Hepatocyte (in vitro differentiated cells): ENCODE measurements around the gene DDN. TPM values are rescaled to one million over a fixed set of nuclear protein-coding genes. Genes with fewer than 3 reads are reported as not detected.

Experiments used
- DNase-seq: peaks from one replicate; pipeline ENCODE4 v3.0.0-alpha.2; 2016; ENCODE audit warnings: low spot score
- H2AFZ ChIP-seq: fragments of 200-600 bp; sonication (generic); 2 replicates; pipeline ENCODE4 v1.6.0; 2016; ENCODE audit warnings: antibody characterized with exemption, mild to moderate bottlenecking
- H3K27ac ChIP-seq: fragments of 200-600 bp; sonication (generic); 2 replicates; pipeline ENCODE4 v1.5.1; 2016; ENCODE audit warnings: mild to moderate bottlenecking
- H3K27me3 ChIP-seq: fragments of 200-600 bp; sonication (generic); 2 replicates; pipeline ENCODE4 v1.6.1; 2016
- H3K36me3 ChIP-seq: fragments of 200-600 bp; sonication (generic); replicated peaks from 2 replicates; pipeline ENCODE4 v1.5.1; 2016; ENCODE audit warnings: low read depth; ENCODE audit not compliant: insufficient read depth
- H3K4me1 ChIP-seq: fragments of 200-600 bp; sonication (generic); 2 replicates; pipeline ENCODE4 v1.5.1; 2016; ENCODE audit warnings: mild to moderate bottlenecking, moderate library complexity; ENCODE audit not compliant: insufficient read depth
- H3K4me2 ChIP-seq: fragments of 200-600 bp; sonication (generic); 2 replicates; pipeline ENCODE4 v1.6.0; 2016
- H3K4me3 ChIP-seq: fragments of 200-600 bp; sonication (generic); 2 replicates; pipeline ENCODE4 v1.5.1; 2016; ENCODE audit warnings: mild to moderate bottlenecking
- H3K79me2 ChIP-seq: fragments of 200-600 bp; sonication (generic); 2 replicates; pipeline ENCODE4 v1.6.0; 2017; ENCODE audit warnings: mild to moderate bottlenecking
- H3K9me2 ChIP-seq: fragments of 200-600 bp; sonication (generic); replicated peaks from 2 replicates; pipeline ENCODE4 v1.6.0; 2017; ENCODE audit warnings: mild to moderate bottlenecking; ENCODE audit not compliant: insufficient read depth
- H3K9me3 ChIP-seq: fragments of 200-600 bp; sonication (generic); 2 replicates; pipeline ENCODE4 v1.5.1; 2016; ENCODE audit warnings: low read depth, mild to moderate bottlenecking
- H4K20me1 ChIP-seq: fragments of 200-600 bp; sonication (generic); 2 replicates; pipeline ENCODE4 v1.6.0; 2016; ENCODE audit warnings: mild to moderate bottlenecking; ENCODE audit not compliant: insufficient read depth, poor library complexity, severe bottlenecking
- EZH2 ChIP-seq: fragments of 200-600 bp; sonication (generic); IDR thresholded peaks from 2 replicates; pipeline ENCODE4 v1.6.1; 2016; ENCODE audit warnings: antibody characterized with exemption, mild to moderate bottlenecking, borderline replicate concordance
- EZH2phosphoT487 ChIP-seq: fragments of 200-600 bp; sonication (generic); IDR thresholded peaks from one replicate; pipeline ENCODE4 v1.6.1; 2018; ENCODE audit warnings: antibody characterized with exemption, mild to moderate bottlenecking, low read depth, moderate library complexity; ENCODE audit not compliant: unreplicated experiment, severe bottlenecking
- WGBS: methylation state at CpG from one replicate; pipeline ENCODE4 v1.1.6; 2016; ENCODE audit warnings: low lambda C conversion rate; ENCODE audit errors: missing lambda C conversion rate; 5-methylcytosine and 5-hydroxymethylcytosine counted together
- polyA plus RNA-seq: library from polyadenylated mRNA; unstranded; fragments of >200 nt; fragmentation: Nextera tagmentation; extraction: Ambion mirVana; gene quantifications from 2 replicates; pipeline ENCODE4 v1.2.1, GENCODE V29; 2016
- total RNA-seq: library from RNA; depleted of rRNA; stranded (reverse); fragments of >200 nt; gene quantifications from 2 replicates; pipeline ENCODE4 v1.2.3, GENCODE V29; 2014
- TF ChIP-seq, protein P1 (sequence below): fragments of 200-600 bp; sonication (generic); IDR thresholded peaks from 2 replicates; pipeline ENCODE4 v1.5.1; 2016; ENCODE audit warnings: antibody characterized with exemption, mild to moderate bottlenecking; ENCODE audit not compliant: poor library complexity

Gene DDN
- total and polyA plus RNA-seq, 2 experiments from 2014 or later: 0.10 TPM; not detected in 1

DNA sequence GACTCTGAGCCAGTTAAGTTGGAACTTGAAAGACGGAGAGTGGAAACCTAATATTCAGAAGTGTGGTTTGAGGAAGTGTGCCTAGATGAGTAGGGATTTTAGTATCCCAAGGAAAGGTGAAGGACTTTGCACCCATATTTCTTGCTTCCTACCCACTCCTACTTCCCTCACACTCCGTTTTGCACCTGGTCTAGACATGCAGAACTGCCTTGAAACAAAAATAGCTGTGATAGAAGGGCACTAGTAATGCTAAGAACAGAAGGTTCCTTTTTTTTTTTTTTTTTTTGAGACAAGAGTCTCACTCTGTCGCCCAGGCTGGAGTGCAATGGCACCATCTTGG lies 41.2 kb downstream of the DDN start:
- TF ChIP-seq, protein P1, sequence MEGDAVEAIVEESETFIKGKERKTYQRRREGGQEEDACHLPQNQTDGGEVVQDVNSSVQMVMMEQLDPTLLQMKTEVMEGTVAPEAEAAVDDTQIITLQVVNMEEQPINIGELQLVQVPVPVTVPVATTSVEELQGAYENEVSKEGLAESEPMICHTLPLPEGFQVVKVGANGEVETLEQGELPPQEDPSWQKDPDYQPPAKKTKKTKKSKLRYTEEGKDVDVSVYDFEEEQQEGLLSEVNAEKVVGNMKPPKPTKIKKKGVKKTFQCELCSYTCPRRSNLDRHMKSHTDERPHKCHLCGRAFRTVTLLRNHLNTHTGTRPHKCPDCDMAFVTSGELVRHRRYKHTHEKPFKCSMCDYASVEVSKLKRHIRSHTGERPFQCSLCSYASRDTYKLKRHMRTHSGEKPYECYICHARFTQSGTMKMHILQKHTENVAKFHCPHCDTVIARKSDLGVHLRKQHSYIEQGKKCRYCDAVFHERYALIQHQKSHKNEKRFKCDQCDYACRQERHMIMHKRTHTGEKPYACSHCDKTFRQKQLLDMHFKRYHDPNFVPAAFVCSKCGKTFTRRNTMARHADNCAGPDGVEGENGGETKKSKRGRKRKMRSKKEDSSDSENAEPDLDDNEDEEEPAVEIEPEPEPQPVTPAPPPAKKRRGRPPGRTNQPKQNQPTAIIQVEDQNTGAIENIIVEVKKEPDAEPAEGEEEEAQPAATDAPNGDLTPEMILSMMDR: no peak
- TF ChIP-seq EZH2phosphoT487 (no peak), EZH2 (no peak)
- no peaks in the 10 kb centered on the region for H3K9me2 ChIP-seq
- 51% methylated on average over 3 of the region's 3 CpGs for WGBS

DNA sequence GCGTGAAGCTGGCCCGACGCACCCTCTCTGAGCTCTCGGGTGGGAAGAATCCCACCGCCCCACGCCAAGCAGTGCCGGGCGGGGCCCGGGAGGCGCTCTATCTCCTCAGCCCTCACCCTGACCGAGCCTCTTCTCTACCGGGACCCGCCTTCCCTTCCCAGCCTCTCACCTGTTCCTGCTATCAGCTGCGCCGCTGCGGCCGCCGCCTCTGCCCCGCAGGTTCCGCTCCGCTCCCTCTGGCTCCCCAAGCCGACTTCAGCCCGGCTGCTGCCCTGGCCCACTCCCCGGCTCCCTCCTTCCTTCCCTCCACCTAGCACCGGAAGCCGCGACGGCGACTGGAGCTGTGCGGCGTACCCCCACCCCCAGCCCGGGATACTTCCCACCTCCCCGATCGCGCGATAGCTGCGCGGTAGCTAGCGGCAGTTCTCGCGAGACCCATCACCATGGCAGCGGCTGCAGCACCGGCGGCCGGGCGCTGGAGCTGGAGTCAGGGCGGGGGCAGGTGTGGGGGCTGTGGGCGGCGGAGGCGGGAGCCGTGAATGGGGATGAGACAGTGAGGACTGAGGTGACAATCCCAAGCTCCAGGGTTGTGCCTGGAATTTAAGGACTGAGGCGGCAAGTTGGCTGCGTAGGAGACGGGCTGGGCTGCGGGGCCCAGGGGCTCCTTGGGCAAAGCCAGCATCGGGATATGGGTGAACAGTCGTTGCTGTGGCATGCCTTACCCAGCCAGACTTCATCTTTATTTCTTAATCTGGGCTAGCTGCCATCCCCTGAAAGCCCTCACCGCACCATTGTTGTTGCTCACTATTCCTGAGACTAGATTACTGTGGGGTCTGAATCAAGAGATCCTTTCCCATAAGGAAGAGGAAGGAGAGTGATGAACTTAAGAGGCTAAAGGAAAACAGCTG lies 41.8 kb downstream of the DDN start, which contains the start of gene ARF3:
Gene ARF3, minus strand, starts transcription at position 347 of the 908 bp plus-strand sequence. CDS start 16,392 bp downstream, outside the sequence.
- H4K20me1 ChIP-seq: peaks cover 23% of the 10 kb centered on the region

More for the DNA sequence above, 41.2 kb downstream of the DDN start:
- Histone ChIP-seq H3K79me2 (peaks cover 31% of the 10 kb centered on the region), H3K9me3 (no peaks in the 10 kb centered on the region), H3K4me2 (peak overlapping the region; percentile 78), H3K36me3 (no peaks in the 10 kb centered on the region), H3K4me3 (peak overlapping the region; percentile 95), H2AFZ (peak overlapping the region; percentile 98), H3K27me3 (no peaks in the 10 kb centered on the region), H3K27ac (peak overlapping the region; percentile 72), H3K4me1 (peaks cover 16% of the 10 kb centered on the region), H4K20me1 (peaks cover 21% of the 10 kb centered on the region)
- no peak for DNase-seq

DNA sequence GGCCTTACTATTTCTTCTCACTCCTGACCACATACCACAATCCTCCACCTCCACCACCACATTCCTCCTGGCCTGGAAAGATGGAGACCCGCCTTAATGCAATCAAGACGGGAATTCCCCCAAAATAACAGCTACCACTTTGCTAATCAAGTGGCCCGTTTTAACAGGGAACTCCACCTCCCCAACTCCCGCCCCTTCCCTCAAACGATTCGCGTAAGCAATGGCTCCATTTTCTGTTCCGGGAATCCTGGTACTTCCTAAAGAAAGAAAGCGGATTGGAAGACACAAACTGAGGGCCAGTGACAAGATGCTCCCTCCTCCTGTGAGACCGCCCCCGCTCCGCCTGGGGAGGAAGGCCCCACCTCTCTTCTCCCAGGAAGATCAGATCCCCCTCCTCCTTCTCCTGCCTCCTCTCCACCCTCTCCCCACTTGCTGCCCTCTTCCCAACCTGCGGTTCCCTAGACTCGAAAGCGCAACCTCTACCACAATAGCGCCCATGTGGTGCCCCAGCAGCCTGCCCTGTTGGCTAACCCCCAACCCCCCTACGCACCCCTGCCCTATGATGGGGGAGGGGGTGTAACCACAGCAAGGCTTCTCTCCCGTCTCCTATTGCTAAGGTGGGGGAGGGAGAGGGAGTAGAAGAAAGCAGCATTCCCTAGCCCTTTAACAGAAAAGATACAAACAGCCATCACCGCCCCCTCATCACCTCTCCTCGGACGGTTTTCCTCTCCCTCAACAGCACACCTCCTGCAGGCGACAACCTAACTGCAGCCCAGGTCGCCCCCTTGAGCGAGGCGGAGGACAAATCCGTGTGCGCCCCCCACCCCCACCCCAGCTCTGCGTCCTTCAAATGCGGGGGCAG lies 42.7 kb downstream of the DDN start:
- no peaks in the 10 kb centered on the region for H3K9me2 ChIP-seq
- WGBS: under 1% methylated on average over 24 of the region's 29 CpGs
- TF ChIP-seq EZH2phosphoT487 (no peak), EZH2 (no peak)
- TF ChIP-seq, protein P1: peak; percentile 17
- H4K20me1 ChIP-seq: peaks cover 32% of the 10 kb centered on the region
- no peaks in the 10 kb centered on the region for H3K36me3 ChIP-seq
- peaks cover 47% of the 10 kb centered on the region for H3K79me2 ChIP-seq
- peak overlapping the region; percentile 78 for H3K4me2 ChIP-seq
- peak overlapping the region; percentile 95 for H3K4me3 ChIP-seq
- peak overlapping the region; percentile 66 for H2AFZ ChIP-seq
- peaks cover 16% of the 10 kb centered on the region for H3K4me1 ChIP-seq
- no peaks in the 10 kb centered on the region for H3K9me3 ChIP-seq
- no peaks in the 10 kb centered on the region for H3K27me3 ChIP-seq
- peak; percentile 95 for DNase-seq
- peak overlapping the region; percentile 93 for H3K27ac ChIP-seq

More for the DNA sequence above, 41.8 kb downstream of the DDN start, which contains the start of gene ARF3:
- WGBS: under 1% methylated on average over 39 of the region's 58 CpGs
- Histone ChIP-seq H2AFZ (peak within 1 kb of the TSS; percentile 98), H3K27ac (peak within 1 kb of the TSS; percentile 93), H3K4me2 (peak within 1 kb of the TSS; percentile 78), H3K9me2 (no peaks in the 10 kb centered on the region), H3K9me3 (no peaks in the 10 kb centered on the region), H3K27me3 (no peaks in the 10 kb centered on the region), H3K4me3 (peak within 1 kb of the TSS; percentile 95), H3K79me2 (peaks cover 38% of the 10 kb centered on the region), H3K36me3 (no peaks in the 10 kb centered on the region), H3K4me1 (peaks cover 16% of the 10 kb centered on the region)
- no peak for TF ChIP-seq EZH2phosphoT487
- no peak for TF ChIP-seq EZH2
- DNase-seq: peak; percentile 98
